ENCODE measurements around the gene MYO1D.
"Not testable (repeated sequence)": the region's sequence is repeated elsewhere in the genome, so short reads cannot be mapped to it uniquely, and the experiment has no call there.

MYO1D gene

DNA sequence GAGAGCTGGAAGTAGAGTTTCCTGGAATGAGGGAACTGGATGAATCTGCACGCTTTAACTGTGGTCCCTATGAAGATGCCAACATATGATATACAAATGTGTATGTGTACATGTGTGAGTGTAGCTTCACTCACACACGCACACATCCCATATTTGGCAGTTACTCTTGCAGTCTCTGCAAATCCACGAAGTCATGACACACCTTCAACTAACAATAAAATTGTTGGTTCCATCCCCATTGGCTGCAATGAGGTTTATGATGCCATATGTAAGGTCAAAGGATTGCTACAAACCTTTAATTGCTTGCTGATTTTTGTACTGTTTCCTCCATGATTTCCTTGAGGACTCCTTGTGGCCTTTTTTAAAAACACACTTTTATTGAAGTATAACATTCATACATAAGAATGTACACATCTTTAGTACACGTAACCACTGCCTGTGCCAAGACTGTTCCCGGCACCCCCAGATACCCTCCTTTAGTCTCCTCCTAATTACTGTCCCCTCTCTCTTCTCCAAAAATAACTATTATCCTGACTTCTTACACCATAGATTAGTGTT is 22.0 kb downstream of the MYO1D start:
- DNase-seq, result no peak

DNA sequence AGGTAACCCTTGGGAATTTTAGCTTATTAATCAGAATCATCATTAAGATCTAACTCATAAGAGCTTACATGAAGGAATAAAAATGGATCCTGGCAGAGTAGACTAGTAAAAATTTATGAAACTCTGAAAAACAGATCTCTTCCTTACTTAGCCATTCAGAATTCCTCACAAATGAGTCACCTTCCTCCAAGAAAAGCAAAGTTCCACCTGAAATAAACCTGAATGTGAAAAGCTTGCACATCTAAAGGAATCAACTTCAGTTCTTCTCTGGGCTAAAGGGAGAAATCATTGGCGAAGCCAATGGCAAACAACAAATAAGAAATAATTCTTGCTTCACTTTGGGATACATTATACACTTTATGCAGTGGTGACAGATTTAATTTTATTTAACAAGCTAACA is 22.7 kb downstream of the MYO1D start:
- DNase-seq, result no peak

DNA sequence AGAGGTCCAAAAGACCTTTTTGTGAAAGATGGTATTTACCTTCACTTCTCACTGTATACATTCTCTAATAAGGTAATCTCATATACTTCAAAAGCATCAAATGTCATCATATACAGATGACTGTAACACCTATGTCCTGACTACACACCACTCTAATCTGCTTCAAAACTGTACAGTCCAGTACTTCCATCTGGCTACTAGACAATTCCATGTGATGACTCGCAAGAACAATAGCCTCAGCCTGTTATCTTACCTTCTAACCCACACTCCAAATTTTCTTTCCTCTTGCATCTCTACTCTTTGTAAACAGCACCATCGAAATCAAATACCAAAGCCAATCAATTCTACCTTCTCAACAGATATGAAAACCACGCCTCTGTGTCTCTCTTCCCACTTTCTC is 24.1 kb downstream of the MYO1D start:
- DNase-seq, result no peak

DNA sequence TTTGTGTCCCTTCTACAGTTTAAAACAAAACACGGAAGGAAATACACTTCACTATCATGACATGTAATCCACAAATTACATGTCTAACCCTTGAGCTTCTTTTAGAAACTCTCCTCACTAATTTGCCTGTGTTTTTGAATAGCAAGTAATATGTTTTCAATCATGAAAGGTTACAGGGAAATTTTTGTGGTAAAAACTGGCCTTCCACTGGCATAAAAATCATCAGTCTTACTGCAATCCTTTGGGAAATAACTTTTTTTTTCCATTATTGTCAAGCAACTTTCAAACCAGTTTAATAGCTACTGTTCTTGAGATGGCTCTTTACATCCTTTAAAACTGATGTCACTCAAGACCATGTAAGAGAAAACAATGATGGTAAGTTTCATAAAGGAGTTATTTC is 27.0 kb downstream of the MYO1D start:
- DNase-seq, result no peak

DNA sequence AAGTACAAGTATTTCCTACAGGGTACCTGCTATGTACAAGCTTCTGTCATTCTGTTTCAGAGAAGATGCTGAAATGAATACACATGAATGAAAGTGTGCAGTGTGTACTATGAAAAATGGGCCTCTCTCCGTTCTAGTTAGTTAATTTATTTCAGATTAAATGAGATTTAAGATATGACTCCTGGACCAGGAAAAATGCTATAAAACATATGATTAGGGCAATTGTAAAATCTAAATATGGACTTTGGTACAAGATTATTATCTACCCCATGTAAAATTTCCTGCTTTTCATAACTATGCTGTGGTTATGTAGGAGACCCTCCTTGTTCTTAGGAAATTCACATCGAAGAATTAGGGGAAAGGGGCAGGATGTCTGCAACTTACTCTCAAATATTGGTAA is 28.9 kb downstream of the MYO1D start:
- no peak for DNase-seq

DNA sequence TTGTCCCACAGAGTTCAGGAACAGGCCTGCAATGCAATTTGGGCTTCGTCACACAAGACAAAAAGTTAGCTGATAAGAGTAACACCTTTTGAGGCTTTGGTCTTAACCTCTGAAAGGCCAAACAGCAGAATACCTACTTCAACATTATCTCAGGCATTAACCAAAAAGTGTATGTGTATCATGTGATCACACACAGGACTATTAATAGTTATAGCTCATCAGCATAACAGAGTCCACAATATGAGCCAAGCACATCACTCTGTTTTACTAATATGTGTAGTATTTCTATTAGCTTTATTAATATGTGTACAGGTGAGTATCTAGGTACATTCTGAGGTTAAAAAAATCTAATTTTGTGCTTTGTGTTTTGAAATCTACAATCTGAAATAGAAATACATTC is 30.8 kb downstream of the MYO1D start:
- DNase-seq, result no peak

DNA sequence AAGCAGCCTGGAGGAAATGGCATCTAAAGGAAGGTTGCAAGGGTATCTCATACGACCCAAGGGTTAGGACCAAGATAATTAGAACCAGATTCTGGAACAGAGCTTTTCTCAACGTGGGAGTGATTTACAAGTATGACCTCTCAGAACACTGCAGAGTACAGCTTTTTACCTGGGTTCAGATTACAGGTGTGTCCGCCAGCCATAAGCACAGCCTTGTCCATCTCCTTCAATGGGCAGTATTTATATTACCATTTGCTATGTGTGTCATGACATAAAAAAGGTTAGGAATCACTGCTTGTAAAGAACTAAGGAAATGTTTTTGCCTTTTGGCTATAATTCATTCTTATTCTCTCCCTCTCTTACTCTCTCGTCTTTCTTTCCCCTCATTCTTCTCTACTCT is 36.7 kb downstream of the MYO1D start:
- DNase-seq, result no peak

DNA sequence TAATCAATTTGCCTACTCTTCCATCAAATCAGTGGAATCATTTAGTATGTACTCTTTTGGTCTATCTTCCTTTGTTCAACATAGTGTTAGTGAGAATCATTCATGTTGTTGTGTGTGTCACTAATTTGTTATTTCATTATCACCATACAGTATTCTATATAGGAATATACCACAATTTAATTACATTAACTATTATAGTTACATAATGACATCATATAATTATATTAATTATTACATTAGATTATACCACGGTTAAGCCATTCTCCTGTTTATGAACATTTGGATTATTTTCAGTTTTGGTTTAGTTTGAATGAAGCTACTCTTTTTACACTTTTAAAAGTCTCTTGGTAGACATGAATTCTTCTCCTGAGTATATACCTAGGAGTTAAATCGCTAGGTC is 40.4 kb downstream of the MYO1D start:
- no peak for DNase-seq

DNA sequence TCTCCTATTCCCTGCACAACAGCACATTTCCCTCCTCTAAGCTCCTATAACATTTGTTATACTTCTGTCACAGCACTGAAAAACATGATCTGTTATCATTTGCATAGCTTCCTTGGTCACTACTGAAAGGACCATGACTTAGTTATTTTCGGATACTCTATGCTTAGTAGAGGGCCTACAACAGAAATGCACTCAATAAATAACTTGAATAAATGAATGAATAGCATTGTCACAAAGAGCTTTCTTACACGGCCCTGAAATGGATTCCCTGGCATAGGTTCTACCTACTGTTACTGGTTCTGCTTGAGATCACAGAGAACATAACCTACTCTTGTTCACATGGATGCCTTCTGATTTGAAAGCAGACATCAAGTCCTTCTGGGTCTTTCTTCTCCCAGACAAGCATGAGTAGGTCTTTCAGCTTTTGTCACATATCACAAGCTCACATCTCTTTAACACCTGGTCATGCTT is 41.6 kb downstream of the MYO1D start:
- no peak for DNase-seq

DNA sequence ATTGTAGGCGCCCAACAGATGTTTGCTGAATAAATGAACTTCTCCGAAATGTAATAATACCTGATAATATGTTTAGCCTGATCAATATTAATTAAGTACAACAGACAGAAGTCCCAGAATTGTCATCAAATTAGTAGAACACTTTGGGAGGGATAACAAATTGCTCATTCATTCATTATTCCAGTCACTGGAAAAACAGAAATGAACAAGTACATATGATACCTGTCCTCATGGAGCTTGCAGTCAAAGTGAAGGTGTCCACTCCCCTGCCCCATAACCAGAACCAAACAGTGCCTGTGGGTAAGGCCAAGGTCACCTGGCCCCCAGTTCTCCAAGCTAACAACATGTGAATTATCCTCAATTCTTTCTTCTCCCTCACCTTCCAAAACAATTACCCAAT is 42.8 kb downstream of the MYO1D start:
- DNase-seq, result no peak

DNA sequence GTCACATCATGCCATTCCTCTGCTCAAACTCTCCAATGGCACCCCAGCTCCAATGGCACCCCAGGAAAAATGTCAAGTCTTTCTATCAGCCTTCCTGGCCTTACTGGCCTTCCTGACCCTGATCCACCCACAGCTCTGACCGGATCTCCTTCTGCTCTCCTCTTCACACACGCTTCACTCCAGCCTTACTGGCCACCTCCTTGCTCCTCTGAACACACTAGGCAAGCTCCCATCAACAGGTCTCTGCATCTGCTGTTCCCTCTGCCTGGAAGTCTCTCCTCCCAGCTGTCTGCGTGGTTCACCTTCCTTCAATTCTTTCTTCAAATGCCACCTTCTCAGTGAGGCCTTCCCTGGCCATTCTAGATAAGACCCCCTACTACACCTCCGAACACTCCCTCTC is 43.4 kb downstream of the MYO1D start:
- no peak for DNase-seq

DNA sequence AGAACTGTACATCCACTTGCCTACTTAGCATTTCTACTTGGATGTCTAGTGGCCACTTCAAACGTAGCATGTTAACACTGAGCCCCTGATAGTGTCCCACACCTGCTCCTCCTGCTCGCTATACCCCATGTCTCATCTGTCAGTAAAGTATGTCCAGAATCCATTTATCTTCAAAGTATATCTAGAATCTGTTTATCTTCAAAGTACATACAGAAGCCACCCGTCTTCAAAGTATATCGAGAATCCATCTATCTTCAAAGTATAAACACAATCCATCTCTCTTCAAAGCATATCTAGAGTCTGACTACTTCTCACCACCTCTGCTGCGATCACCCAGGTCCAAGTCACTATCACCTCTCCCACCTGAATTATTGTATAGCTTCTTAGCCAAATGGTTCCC is 43.8 kb downstream of the MYO1D start:
- DNase-seq, result no peak

DNA sequence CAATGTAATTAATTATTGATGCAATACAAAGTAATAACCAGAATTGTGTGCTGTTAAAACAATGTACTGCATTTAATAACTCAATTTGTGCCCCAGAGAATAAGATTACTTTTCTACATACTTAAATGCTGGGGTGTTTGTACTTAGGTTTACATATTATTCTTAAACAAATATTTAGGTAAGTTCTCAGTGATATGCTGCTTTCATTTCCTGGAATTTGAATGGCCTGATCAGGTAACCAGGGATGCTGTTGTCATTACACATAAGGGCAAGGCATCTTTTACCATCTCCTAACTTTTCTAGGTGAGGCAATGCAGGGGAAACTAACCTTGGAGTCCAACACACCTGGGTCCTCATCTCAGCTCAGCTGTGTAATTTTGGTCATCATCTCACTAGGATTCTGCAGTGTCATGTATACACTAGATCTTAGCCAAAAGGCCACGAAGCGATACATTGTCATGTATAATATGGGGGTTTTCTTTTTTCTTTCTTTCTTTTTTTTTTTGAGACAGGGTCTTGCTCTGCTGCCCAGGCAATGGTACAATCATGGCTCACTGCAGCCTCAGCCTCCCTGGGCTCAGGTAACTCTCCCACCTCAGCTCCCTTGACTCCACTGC is 45.2 kb downstream of the MYO1D start:
- no peak for DNase-seq

DNA sequence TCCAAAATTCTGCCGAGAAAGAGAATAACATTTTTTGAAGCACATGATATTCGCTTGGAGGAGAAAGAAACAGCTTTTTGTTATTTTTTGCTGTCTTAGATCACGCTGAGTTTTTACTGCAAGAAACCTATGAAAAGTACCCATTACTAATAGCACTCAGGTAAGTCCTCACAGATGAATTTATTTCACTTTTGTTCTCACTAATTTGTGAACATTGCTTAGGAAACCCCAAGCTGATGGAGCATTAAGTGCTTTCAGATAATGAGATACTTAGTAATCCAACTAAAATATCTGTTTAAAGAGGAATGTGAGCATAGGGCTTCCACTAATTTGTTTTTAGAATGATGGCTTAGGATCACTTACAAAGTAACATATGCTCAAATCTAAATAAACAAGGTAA is 45.7 kb downstream of the MYO1D start:
- DNase-seq, result no peak

DNA sequence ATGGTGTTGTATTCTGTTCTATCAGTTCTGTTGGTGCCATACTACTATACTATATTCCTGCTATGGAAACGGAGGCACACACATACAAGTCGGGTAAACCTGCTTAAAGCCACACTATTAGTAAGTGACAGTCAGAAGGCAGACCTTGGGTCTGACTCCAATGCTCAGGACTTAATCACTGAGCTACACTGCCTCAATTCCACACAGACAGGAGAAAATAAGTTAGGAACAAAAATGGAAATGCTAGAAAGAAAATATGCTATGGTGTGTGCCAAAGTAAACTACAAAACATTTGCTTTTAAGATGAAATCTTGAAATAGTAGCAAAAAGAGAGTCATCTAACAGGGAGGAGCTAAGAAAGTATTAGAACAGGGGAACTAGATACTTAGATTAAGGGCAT is 48.1 kb downstream of the MYO1D start:
- DNase-seq, result no peak

DNA sequence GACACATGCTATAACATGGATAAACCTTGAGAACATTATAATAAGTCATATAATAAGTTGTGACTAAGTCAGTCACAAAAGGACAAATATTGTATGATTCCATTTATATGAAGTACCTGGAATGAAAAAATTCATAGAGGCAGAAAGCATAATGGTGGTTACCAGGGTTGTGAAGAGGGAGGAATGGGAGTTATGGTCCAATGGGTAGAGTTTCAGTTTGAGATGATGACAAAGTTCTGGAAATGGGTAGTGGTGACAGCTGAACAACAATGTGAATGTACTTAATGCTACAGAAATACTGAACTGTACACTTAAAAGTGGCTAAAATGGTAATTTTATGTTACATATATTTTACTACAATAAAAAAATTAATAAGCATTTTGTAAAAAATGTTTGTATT is 49.7 kb downstream of the MYO1D start:
- no peak for DNase-seq

DNA sequence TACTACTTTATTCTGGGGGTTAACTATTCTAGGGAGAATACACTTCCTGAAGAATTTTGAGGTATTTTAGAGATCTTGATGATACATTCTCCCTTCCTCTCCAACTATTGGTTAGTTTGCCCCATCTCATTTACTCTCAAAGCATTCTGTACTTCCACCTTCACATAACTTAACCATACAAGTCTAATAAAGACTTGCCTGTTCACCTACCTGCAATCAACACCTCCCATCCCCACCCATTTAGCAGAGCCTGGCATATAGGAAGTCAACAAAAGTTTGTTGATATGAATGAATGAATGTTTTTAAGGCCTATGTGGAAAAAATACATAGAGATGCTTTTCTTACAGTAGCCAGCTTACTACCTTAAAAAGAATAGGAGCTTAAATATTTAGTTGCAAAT is 50.8 kb downstream of the MYO1D start:
- DNase-seq, result no peak

DNA sequence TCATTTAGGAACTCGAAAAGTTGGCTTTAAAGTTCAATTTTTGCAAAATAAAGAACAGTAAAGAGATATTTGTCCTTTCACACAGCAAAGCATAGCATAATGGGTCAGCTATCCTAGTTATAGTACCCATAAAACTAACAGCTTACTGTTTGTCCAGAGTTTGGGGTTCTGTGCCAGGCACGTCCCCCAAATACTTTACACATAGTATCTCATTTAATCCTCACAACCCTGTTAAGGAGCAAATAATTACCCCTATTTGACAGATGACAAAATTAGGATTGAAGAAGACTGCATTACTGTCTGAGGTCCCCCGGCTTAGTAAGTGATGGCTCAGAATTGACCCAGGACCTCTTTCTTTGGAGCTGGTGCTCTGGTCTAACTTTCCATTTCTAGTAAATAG is 52.6 kb downstream of the MYO1D start:
- DNase-seq, result no peak

DNA sequence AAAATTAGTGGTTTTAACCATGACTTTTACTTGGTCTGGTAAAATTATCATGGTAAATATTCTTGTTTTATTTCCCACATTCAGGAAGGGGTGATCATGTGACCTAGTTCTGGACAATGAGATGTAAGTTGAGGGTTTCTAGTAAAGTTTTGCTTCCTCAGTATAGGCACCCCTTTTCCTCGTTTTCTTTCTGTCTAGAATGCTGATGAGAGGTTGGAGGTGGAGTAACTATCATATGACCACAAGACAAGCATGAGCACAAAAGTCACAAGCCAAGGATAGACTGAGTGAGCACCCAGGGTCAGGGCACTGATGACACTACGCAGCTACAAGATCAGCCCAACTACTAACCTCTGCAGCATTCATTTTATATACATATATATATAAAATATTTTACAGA is 53.9 kb downstream of the MYO1D start:
- no peak for DNase-seq

DNA sequence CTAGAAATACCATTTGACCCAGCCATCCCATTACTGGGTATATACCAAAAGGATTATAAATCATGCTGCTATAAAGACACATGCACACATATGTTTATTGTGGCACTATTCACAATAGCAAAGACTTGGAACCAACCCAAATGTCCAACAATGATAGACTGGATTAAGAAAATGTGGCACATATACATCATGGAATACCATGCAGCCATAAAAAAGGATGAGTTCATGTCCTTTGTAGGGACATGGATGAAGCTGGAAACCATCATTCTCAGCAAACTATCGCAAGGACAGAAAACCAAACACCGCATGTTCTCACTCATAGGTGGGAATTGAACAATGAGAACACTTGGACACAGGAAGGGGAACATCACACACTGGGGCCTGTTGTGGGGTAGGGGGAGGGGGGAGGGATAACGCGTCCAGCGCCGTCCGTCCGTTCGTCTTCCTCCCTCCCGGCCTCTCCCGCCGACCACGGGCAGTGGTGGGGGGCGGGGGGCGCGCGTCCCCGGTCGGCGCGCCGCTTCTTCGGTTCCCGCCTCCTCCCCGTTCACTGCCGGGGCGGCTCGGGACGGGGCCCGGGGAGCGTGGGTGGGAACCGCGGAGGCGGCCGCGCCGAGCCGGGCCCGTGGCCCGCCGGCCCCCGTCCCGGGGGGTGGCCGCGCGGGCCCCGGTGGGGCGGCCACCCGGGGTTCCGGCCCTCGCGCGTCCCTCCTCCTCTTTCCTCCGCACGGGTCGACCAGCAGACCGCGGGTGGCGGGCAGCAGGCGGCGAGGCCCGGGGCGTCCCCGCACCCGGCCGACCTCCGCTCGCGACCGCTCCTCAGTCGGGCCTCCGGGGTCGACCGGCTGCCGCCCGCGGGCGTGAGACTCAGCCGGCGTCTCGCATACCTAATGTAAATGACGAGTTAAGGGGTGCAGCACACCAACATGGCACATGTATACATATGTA is 54.7 kb downstream of the MYO1D start:
- DNase-seq, result not testable (repeated sequence)

DNA sequence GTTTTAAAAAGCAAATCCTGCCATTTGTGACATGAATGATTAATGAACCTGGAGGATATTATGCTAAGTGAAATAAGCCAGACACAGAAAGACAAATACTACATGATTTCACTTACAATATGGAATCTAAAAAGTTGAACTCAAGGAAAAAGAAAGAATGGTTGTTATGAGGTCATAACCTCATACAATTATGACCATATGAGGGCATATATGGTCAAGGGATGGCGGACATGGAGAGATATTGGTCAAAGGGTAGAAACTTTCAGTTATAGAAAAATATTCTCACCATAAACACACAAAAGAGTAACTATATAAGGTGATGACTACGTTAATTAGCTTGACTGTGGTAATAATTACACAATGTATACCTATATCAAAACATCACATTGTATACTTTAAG is 56.5 kb downstream of the MYO1D start:
- DNase-seq, result no peak

DNA sequence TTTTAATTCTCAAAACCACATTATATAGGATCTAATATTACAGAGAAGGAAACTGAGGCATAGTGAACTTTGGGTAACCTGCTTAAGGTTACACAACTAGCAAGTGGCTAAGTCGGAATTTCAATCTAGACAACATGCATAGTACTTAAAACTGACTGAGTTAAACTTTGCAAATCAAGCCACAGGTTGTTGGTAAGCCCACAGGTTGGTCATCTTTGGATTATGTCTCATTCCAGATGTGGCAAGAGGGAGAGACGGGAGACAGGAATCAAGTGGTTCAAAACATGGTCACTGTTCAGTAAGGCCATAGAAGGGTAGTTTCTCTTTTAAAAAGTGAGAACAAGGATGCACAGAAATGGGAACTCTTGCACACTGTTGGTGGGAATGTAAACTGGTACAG is 57.1 kb downstream of the MYO1D start:
- no peak for DNase-seq

DNA sequence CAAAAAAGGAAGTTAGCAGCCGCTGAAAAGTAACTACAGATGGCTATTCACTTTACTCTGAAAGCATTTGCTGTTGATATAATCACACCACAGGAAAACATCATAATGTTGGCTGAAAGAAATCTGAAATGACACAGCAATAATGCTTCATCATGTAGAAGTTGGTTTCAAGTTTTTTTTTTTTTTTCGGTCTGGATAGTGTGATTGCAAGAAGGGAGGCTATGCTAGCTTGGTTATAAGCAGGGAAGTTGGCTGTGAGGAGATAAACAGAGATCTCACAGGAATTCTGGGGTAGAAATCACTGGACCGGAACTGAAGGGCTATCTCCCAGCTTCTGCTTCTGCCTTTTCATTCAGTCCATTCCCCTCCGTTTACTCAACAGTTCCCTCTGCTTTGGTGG is 57.9 kb downstream of the MYO1D start:
- DNase-seq, result no peak

DNA sequence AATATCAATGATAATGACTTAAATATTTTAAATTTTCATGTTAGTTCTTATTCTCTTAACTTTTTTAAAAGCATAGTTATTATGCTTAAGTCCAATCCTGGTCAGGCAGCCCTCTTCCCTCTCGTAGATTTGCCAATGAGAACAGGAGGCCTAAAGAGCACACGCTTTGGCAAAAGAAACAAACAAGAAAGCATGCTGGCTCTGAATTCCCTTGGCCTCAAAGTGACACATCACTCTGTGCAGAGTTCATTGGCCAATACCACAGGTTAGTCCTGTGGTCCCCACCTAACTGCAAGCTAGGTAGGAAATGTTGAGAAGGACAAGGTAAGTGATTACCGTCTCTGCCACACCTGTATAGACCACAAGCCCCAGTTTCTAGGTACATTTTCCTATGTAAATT is 61.5 kb downstream of the MYO1D start:
- DNase-seq, result no peak
